DMS153 treated with DMSO at 0.1 percent for 48 hours (cell line): Measurements from ENCODE around the gene LRAT.
"Not testable (repeated sequence)": the region's sequence is repeated elsewhere in the genome, so short reads cannot be mapped to it uniquely, and the experiment has no call there.

ENCODE experiments used
- DNase-seq: peaks from one replicate; lab custom pipeline; 2025; ENCODE audit not compliant: unreplicated experiment; lab: John Stamatoyannopoulos, UW

The LRAT gene

GRCh38 chr4:154743683-154744340, at the start of gene LRAT:
TSS of gene LRAT (plus strand) at chr4:154744000. CDS start at chr4:154744327, 327 bp downstream.
- no peak for DNase-seq

GRCh38 chr4:154707877-154708276, 35.9 kb upstream of the LRAT start:
- DNase-seq: no peak

- DNase-seq: no peak
Observed at GRCh38 chr4:154709550-154709949, 34.2 kb upstream of the LRAT start.

- no peak for DNase-seq
Observed at GRCh38 chr4:154711522-154711921, 32.3 kb upstream of the LRAT start.

GRCh38 chr4:154714339-154715040, 29.3 kb upstream of the LRAT start:
- DNase-seq: no peak

- no peak for DNase-seq
Observed at GRCh38 chr4:154719087-154719486, 24.7 kb upstream of the LRAT start.

- no peak for DNase-seq
Observed at GRCh38 chr4:154720123-154720522, 23.7 kb upstream of the LRAT start.

- DNase-seq: no peak
Observed at GRCh38 chr4:154720618-154721267, 23.1 kb upstream of the LRAT start.

GRCh38 chr4:154722262-154722661, 21.5 kb upstream of the LRAT start:
- DNase-seq: no peak

- not testable (repeated sequence) for DNase-seq
Observed at GRCh38 chr4:154723601-154724000, 20.2 kb upstream of the LRAT start.

GRCh38 chr4:154727540-154727939, 16.3 kb upstream of the LRAT start:
- DNase-seq: no peak

GRCh38 chr4:154731756-154732155, 12.0 kb upstream of the LRAT start:
- no peak for DNase-seq

GRCh38 chr4:154732669-154733068, 11.1 kb upstream of the LRAT start:
- DNase-seq: no peak

GRCh38 chr4:154736770-154737169, 7.0 kb upstream of the LRAT start:
- no peak for DNase-seq

- no peak for DNase-seq
Observed at GRCh38 chr4:154738426-154738825, 5.4 kb upstream of the LRAT start.

- no peak for DNase-seq
Observed at GRCh38 chr4:154739111-154739510, 4.7 kb upstream of the LRAT start.

- no peak for DNase-seq
Observed at GRCh38 chr4:154740462-154740861, 3.3 kb upstream of the LRAT start.

GRCh38 chr4:154741131-154741665, 2.6 kb upstream of the LRAT start:
- no peak for DNase-seq

- no peak for DNase-seq
Observed at GRCh38 chr4:154741922-154742850, 1.6 kb upstream of the LRAT start.

- DNase-seq: no peak
Observed at GRCh38 chr4:154744341-154744926, 634 bp downstream of the LRAT start.
